HG02759 (cell line): ENCODE data around the gene ANKRA2.
A peak's percentile ranks its signal among the peaks of the same experiment; 100 is the strongest.

Experiments used
- ATAC-seq: cut with Tn5 transposase; IDR thresholded peaks from one replicate; pipeline ENCODE4 v1.9.1; 2021; ENCODE audit warnings: mild to moderate bottlenecking, moderate library complexity; ENCODE audit not compliant: unreplicated experiment

ANKRA2 gene, protein sequence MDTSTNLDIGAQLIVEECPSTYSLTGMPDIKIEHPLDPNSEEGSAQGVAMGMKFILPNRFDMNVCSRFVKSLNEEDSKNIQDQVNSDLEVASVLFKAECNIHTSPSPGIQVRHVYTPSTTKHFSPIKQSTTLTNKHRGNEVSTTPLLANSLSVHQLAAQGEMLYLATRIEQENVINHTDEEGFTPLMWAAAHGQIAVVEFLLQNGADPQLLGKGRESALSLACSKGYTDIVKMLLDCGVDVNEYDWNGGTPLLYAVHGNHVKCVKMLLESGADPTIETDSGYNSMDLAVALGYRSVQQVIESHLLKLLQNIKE

DNA sequence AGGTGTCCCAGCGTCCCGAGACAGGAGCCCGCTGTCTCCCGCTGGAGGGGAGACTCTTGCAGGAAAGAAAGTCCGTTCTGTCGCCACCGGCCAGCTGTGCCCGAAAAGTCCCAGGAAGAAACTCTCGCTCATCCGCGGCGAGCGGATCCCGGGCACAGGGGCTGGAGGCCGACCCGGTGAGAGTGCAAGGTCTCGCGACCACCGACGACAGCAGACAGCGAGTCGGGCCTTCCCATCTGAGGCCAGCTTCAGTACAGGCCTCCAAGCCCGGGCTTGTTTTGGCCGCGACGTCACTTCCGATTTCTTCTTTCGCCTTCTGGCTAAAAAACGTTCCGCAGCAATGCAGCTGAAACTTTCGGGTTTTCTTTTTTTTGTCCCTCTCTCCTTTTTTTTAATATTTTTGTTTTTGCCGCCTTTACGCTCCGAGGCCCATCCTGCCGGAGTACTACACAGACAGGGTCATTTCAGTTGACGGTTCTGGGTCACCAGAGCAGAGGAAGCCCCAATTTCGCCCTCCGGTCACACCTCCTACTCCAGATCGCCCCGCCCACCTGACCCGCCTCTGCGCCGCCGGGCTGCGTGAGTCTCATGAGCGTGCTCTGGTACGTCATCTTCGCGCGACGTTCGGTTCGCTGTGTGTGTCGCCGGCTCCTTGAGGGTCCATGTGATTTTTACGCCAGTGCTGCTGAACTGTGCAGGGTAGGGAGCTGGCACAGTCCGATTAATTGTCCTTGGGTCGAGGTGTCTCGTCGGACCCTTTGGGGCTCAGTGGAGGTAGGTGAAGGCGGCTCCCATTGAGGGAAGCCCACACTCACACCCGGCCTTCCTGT is at the start of gene ANKRA2, which contains the start of gene UTP15:
Gene ANKRA2 (minus strand): TSS at position 501 of the 830 bp plus-strand sequence. CDS start 2,758 bp downstream, outside the sequence.
Gene UTP15 (plus strand): TSS at position 605 of the 830 bp plus-strand sequence. CDS start 1,602 bp downstream, outside the sequence.
- ATAC-seq, result peak; percentile 96

DNA sequence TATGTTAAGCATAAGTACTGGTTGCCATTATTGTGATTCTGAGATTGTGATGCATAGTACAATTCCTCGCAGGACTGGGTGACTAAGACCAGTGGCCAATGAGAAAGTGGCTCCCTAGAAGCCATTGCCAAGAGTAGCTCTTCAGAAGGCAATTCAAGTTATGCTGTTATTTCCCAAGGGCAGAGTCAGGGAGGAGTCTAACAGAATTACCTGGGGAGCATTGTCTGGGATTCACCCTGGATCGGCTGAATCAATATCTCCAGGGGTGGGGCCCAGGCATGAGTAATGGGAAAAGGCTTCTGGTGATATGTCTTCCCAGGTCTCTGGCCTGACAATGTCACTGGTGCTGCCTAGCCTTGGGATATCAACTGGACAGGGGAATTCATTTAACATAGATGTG is 49.6 kb upstream of the ANKRA2 start:
- no peak for ATAC-seq

DNA sequence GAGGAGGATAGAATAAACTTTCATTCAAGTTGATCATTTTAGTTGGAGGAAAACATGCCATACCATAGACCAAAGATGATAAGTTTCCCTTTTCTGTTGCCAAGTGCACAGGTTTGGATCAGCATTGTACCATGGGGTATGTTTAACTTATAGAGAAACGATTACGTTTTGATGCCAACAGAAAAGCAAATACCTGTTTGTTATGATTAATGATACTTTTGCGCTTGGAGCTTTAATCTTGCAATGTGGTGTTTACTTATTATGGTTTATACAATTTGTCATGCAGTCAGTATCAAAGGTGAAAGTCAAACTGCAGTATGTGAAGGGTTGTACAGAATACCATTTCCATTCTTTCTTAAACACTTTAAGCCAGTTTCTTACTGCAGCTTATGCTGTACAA is 47.4 kb upstream of the ANKRA2 start:
- no peak for ATAC-seq

DNA sequence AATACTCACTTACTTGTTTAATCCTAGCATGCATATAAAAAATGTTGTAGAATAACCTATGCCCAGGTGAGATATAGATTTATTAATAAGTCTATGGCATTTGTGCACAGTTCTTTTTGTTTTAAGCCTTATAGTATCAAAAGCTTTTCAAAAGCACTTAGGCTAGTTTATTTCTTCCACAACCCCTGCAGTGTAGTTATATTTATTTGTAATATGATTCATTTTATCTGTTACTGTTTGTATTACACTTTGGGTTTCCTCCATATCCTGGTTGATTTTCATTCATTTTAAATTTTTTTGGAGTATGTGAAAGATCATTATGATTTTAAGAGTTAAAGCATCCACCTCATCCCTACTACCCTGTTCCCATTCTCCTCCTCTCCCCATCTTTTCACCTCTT is 41.8 kb upstream of the ANKRA2 start:
- ATAC-seq, result no peak

DNA sequence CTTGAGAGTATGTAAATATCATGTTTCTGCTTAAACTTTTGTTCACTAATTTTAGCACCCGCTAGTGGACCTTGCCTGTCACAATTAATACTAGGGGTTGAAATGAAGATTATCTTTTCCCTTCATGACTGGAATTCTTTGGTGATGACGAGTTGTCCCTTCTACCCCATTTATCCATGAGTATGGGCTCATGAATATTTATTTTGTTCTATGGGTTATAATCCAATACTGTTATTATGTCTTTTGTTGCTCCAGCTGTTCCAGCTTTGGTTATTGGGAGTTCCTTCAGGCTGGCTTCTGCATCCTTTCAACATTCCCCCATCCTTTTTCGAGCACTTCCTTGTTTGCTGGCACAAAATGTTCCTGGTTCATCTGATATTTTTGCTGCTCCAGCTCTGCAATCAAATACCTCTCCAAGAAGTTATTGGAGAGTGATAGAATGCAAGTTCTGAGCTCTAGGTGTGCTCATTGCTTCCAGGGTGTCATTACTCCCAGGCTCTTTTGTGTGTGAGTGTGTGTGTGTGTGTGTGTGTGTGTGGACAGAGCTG is 40.8 kb upstream of the ANKRA2 start:
- ATAC-seq, result no peak

DNA sequence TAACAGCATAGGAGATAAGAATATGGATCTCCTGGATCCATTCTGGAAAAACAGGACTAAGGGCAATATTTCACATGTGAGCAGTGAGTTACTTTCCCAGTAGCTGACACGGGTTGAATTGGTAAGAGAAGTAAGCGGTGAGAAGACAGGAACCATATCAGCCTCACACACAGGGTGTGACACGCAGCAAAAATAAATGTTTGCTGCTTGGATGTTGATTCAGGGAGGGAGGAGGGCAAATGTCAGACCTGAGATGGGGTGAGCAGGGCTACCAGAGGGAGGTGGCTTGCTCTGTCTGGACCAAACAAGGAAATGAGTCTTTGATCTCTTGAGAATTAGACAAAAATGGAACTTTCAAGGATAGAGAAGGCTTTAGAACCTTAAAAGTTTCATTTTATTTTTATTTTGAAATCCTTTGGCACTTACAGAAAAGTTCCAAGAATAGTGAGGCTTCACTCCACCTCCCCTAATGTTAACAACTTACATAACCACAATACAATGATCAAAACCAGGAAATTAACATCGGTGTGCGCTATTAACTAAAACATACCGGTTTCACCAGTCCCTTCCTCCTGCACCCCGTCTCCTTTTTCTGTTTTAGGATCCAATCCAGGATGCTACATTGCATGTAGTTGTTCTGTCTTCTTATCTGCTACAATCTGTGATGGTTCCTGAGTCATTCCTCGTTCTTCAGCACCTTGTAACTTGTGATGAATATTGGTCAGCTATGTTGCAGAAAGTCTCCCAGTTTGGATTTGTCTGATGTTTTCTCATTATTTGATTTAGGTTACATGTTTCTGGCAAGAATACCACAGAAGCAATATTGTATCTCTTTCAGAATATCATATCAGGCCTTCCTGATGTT is 40.0 kb upstream of the ANKRA2 start:
- ATAC-seq, result no peak

DNA sequence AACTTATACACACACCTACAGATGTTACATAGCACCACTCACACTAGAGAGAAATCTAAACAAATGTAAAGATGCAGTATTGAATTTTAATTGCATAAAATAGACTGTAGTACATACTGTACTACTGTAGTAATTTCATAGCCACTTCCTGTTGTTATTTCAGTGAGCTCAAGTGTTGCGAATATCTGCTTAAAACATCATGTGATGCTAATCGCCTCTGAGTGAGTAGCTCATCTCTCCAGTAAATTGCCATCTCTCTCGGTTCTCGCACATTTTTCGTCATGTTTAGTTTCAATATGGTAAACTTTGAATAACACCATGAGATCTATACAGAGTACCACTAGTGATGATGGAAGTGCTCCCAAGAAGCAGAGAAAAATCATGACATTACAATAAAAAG is 38.6 kb upstream of the ANKRA2 start:
- no peak for ATAC-seq

DNA sequence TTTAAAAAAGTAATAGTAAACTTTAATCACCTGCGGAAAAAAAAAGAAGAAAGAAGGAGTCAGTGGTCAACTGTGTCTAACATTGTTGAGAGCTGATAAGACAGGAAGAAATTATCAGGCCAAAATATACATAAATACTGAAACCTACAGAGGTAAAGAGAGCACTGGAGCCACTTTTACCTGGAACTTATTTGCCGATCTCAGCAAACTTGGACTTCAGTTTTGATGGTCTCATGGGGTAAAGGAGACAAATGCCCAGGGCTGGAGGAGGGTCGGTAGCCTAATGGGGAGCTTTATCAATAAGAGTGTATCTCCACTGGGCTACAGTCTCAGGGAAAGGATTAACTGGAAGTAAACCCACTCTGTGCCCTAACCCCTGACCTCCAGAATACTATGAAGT is 33.9 kb upstream of the ANKRA2 start:
- ATAC-seq, result no peak

DNA sequence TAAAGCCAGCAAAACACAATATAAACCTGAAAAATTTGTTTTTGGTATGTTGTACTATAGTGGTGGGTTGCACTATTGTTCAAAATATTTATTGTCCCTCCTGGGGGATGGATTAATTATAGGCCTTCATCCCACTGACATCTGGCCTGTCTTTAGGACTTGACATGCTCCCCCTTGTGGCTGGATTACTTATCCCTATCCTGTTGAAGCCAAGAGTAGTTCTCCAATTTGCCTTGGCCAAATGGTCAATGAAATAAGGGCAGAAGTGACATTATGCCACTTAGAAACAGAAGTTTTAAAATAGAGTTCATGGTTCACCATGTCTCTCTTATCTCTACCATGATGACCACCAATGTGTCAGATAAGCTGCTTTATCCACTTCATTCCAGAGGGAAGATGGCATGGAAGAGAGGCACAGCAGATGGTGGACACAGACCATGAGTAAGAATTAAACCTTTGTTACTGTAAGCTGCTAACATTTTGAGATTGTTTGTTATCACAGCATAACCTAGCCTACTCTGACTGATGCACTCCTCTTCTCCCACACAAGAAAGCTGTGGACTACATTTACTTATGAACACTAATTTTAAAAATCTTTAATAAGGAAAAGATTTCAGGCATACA is 31.4 kb upstream of the ANKRA2 start:
- ATAC-seq, result no peak

DNA sequence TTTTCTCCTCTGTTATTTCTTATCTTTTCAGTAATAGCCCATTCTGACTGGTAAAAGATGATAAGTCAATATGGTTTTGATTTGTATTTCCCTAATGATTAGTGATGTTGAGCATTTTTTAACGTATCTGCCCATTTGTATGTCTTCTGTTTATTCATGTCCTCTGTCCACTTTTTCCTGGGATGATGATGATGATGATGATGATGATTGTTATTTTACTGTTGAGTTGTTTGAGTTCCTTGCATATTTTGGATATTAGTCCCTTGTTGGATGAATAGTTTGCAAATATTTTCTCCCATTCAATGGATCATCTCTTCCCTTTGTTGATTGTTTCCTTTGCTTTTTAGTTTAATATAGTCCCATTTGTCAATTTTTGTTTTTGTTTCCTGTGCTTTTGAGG is 27.1 kb upstream of the ANKRA2 start:
- no peak for ATAC-seq

DNA sequence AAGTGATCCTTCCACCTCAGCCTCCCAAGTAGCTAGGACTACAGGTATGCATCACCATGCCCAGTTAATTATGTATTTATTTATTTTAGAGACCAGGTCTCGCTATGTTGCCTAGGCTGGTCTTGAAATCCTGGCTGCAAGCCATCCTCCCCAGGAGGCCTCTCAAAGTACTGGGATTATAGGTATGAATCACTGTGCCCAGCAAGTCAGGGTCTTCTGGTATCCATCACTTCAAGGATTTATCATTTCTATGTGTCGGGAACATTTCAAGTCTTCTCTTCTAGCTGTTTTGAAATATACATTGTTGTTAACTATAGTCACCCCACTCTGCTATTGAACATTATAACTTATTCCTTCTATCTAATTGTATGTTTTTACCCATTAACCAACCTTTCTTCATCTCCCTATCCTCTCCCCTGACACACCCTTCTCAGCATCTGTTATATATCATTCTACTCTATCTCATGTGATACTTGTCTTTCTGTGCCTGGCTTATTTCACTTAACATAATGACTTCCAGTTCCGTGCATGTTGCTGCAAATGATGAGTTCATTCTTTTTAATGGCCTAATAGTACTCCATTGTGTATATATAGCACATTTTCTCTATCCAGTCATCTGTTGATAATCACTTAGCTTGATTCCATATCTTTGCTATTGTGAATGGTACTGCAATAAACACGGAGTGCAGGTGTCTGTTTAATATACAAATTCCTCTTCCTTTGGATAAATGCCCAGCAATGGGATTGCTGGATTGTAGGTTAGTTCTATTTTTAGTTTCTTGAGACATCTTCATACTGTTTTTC is 26.5 kb upstream of the ANKRA2 start:
- ATAC-seq, result no peak

DNA sequence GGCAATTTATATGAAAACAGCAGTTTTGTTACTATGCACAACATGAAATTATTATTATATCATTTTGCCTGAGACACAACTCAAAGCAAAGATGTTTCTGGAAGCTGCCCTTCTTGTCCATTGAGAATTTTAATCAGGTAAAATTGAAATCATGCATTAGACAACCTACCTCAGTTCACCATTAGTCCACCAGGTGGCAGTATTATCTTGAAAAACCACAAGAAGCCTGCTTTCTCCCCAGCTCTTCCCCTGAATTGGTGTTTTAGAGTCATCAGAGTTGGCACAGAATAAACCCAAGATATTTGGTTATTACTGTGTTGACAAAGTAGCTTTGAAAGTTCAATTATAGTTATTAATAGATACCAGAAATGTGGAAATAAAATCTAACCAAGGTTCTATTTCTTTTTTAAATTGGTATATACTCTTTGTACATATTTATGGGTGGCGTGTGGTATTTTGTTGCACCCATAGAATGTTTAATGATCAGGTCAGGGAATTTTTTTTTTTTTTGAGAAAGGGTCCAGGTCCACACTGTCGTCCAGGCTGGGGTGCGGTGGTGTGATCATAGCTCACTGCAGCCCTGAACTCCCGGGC is 25.8 kb upstream of the ANKRA2 start:
- peak; percentile 66 for ATAC-seq

DNA sequence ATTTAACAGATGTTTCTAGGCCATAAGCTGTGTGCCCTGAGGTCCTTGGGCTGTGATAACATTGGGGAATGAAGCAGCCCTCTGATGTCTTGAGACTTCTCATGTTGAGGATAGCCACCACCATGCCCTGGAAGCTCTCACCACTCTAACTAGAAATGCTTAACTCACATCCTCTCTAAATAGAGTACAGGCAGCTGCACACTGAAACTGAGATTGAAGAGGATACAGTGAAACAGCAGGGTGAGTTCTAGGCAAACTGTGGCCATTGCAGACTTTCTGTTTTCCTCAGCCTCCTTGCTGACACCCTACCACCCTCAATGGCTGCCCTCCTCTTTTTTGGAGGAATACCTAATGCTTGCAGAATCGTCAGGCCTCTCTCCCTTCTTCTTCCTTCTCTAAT is 22.5 kb upstream of the ANKRA2 start:
- peak; percentile 56 for ATAC-seq

DNA sequence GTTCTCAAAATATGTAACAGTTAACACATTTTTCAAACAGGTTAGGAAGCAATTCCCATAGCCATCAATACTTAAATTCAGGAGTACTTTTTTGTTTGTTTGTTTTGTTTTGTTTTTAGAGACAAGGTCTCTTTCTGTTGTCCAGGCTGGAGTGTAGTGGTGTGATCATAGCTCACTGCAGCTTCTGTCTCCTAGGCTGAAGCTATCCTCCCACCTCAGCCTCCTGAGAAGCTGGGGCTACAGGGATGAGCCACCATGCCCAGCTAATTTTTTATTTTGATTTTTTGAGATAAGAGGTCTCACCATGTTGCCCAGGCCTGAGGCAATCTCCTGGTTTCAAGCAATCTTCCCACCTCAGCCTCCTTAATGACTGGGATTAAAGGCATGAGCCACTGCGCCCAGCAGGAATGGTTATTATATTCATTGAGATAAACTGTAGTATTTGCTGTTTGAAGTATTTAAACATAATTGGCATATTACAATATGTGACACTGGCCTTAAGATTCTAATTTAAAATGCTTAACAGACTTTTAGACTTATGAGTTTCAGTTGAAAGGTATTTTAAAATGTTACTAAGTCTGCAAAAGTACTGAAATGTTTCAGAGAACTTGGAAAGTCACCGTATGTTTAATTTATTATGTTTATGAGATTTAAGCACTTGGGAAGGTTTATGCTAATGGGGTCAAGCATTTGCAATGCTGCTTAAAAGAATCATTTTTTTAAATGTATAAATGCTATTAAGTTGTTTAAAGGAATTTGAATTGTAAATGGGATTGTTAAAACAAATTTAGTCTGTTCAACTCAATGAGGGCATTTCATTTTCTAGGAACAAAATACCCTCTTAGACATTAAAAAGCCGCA is 17.1 kb upstream of the ANKRA2 start:
- ATAC-seq, result no peak

DNA sequence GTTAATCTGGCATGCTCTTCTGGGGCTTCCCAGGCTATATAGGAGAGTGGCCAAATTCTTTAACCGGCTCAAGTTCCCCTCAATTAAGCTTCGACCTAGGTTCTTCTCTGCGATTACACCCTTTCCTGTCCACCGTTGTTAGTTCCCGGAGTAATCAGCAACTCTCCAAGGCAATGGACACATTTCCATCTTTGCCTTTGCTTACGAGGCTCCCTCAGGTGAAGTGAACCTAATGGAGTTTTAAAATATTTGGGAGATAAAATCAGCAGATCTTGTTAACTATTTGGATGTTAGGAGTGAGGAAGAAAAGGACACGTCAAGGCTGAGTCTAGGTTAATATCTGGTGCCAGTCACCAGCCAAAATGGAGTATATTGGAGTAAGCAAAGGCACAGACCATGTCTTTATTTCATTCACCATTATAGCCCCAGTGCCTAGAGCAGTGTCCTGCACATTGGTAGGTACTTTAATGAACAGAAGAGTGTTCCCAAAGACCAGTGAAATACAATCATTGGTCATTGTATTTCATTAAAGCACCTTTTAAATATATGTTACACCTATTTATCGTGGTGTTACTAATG is 619 bp upstream of the ANKRA2 start:
- ATAC-seq, result no peak

DNA sequence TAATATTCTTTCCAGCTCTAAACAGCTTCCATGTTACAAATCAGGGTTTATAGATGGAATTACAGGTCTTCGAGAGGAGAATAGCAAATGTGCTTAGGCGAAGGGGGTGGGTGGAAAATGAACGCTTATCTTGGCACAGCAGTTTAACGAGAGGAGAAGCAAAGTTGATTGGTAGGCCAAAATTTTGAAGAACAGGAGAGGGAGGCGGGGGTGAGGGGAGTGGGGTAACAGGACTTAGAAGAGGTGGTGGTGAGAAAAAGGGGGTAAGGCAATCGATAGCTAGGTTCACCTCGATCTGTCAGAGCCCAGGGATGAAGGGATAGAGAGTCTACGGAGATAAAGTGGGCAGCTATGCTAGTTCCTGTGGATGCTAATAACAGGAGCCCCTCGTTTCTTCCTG is 764 bp downstream of the ANKRA2 start:
- peak; percentile 2 for ATAC-seq

DNA sequence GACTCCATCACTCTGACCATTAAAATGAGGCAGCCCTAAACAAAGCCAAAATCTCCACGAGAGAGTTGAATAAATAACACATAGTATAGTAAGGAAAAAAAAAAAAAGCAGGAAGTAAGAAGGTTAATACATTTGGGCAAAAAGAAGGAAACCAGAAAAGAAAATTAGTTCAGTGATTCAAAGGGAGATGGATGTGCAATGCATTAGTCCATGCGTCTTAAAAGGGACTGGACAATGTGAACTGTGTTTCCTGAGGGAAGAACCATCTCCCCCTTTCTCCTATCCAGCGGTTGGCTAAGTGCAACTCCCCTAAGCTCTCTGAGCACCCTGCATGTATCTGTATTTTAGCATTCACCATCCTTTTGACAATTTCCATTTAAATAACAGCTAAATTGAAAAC is 1.4 kb downstream of the ANKRA2 start:
- no peak for ATAC-seq

DNA sequence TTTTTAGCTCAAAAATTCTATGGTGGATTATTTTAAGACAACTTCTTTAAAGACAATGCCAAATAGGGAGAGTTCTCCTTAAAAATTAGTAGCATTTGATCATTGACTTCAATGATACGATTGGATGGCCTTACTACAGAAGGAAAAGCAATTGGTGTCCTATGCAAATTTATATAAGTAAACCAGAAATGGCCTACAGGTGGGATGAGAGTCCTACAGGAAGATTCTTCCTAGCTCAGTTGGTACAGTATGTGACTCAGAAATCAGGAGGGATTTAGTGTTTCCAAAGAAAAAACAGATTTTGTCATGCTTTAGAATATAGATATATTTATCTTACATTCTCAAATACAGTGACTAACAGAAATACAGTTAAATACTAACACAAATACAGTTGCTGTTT is 6.5 kb downstream of the ANKRA2 start:
- no peak for ATAC-seq
